Stimulated activated naive CD8-positive, alpha-beta T cell treated with anti-CD3 and anti-CD28 coated beads, Interleukin-15, amount 100 ng/mL, for 72 hours (primary cell): Measurements from ENCODE around the gene KRR1.
"Not testable (repeated sequence)": the region's sequence is repeated elsewhere in the genome, so short reads cannot be mapped to it uniquely, and the experiment has no call there.

ENCODE experiments used
- ATAC-seq: fragments of 150-1000 bp; cut with Tn5 transposase; 2 replicates; pipeline ENCODE4 v1.10.0; 2021; ENCODE audit warnings: mild to moderate bottlenecking, moderate library complexity
- DNase-seq, 2 donors: peaks; one replicate each; pipeline ENCODE4 v3.0.0; 2021 to 2022
- H3K27ac Mint-ChIP-seq, 2 donors: one replicate each; pipeline ENCODE4 v1.8.0; 2022; ENCODE audit warnings: mild to moderate bottlenecking in 2 of 2, mixed read lengths in 2 of 2, moderate library complexity in 2 of 2
- H3K27me3 Mint-ChIP-seq: one replicate; pipeline ENCODE4 v1.8.0; 2022; ENCODE audit warnings: mixed read lengths
- H3K4me1 Mint-ChIP-seq: one replicate; pipeline ENCODE4 v1.8.0; 2022; ENCODE audit warnings: mild to moderate bottlenecking, mixed read lengths
- H3K4me3 Mint-ChIP-seq, 2 donors: one replicate each; pipeline ENCODE4 v1.8.0; 2022; ENCODE audit warnings: mild to moderate bottlenecking in 2 of 2, mixed read lengths in 2 of 2, moderate library complexity in 1 of 2
- H3K9me3 Mint-ChIP-seq, 2 donors: one replicate each; pipeline ENCODE4 v1.8.0; 2022; ENCODE audit warnings: mixed read lengths in 2 of 2

The KRR1 gene

GRCh38 chr12:75471902-75472890, 39.2 kb downstream of the KRR1 start:
- Mint-ChIP-seq H3K4me3 (no peak overlapping the region), H3K9me3 (no peaks in the 10 kb centered on the region), H3K4me1 (peaks cover 12% of the 10 kb centered on the region), H3K27me3 (peaks cover 7% of the 10 kb centered on the region), H3K27ac (no peak overlapping the region)
- ATAC-seq (no peak), DNase-seq (no peak)

- H3K27ac Mint-ChIP-seq: no peak overlapping the region
- ATAC-seq (no peak), DNase-seq (no peak)
- H3K9me3 Mint-ChIP-seq: peaks cover 4 to 7% of the 10 kb centered on the region in 2 donors
- H3K4me1 Mint-ChIP-seq: peaks cover 25% of the 10 kb centered on the region
- no peak overlapping the region for H3K4me3 Mint-ChIP-seq
- H3K27me3 Mint-ChIP-seq: no peaks in the 10 kb centered on the region
These were observed 51.2 kb downstream of the KRR1 start for GRCh38 chr12:75460204-75460603.

- Mint-ChIP-seq H3K27ac (no peak overlapping the region), H3K4me3 (no peak overlapping the region), H3K9me3 (peaks cover 4 to 7% of the 10 kb centered on the region in 2 donors), H3K27me3 (no peaks in the 10 kb centered on the region), H3K4me1 (peaks cover 25% of the 10 kb centered on the region)
- ATAC-seq (no peak), DNase-seq (no peak)
These were observed 51.7 kb downstream of the KRR1 start for GRCh38 chr12:75459755-75460154.

- not testable (repeated sequence) for H3K27me3 Mint-ChIP-seq, H3K4me3 Mint-ChIP-seq, H3K9me3 Mint-ChIP-seq, DNase-seq, ATAC-seq
- H3K4me1 Mint-ChIP-seq: peaks cover 25% of the 10 kb centered on the region
- H3K27ac Mint-ChIP-seq: peak overlapping the region in 1 of 2 donors; percentile 28
These were observed 53.5 kb downstream of the KRR1 start for GRCh38 chr12:75457866-75458265.

- DNase-seq (no peak), ATAC-seq (no peak)
- Mint-ChIP-seq H3K9me3 (peaks cover 4 to 7% of the 10 kb centered on the region in 2 donors), H3K4me3 (no peak overlapping the region), H3K27me3 (no peaks in the 10 kb centered on the region), H3K27ac (no peak overlapping the region), H3K4me1 (peaks cover 25% of the 10 kb centered on the region)
These were observed 54.2 kb downstream of the KRR1 start for GRCh38 chr12:75457191-75457590.

- H3K9me3 Mint-ChIP-seq: peaks cover 4 to 7% of the 10 kb centered on the region in 2 donors
- H3K4me1 Mint-ChIP-seq: peaks cover 25% of the 10 kb centered on the region
- H3K4me3 Mint-ChIP-seq: no peak overlapping the region
- ATAC-seq (no peak), DNase-seq (no peak)
- no peaks in the 10 kb centered on the region for H3K27me3 Mint-ChIP-seq
- no peak overlapping the region for H3K27ac Mint-ChIP-seq
These were observed 55.6 kb downstream of the KRR1 start for GRCh38 chr12:75455839-75456238.

GRCh38 chr12:75452675-75453330, 58.6 kb downstream of the KRR1 start:
- H3K27me3 Mint-ChIP-seq: no peaks in the 10 kb centered on the region
- no peak overlapping the region for H3K27ac Mint-ChIP-seq
- H3K4me3 Mint-ChIP-seq: no peak overlapping the region
- H3K9me3 Mint-ChIP-seq: peaks cover 4 to 5% of the 10 kb centered on the region in 2 donors
- DNase-seq (no peak), ATAC-seq (no peak)
- H3K4me1 Mint-ChIP-seq: peaks cover 15% of the 10 kb centered on the region

GRCh38 chr12:75447691-75448393, 63.6 kb downstream of the KRR1 start:
- no peak overlapping the region for H3K4me3 Mint-ChIP-seq
- ATAC-seq: no peak
- no peak overlapping the region for H3K27ac Mint-ChIP-seq
- no peaks in the 10 kb centered on the region for H3K4me1 Mint-ChIP-seq
- DNase-seq: no peak
- peaks cover 9% of the 10 kb centered on the region for H3K27me3 Mint-ChIP-seq
- no peaks in the 10 kb centered on the region for H3K9me3 Mint-ChIP-seq

- no peaks in the 10 kb centered on the region for H3K4me1 Mint-ChIP-seq
- H3K27me3 Mint-ChIP-seq: peaks cover 9% of the 10 kb centered on the region
- ATAC-seq (no peak), DNase-seq (no peak)
- H3K9me3 Mint-ChIP-seq: peaks cover 0 to 4% of the 10 kb centered on the region in 2 donors
- H3K4me3 Mint-ChIP-seq: no peak overlapping the region
- H3K27ac Mint-ChIP-seq: no peak overlapping the region
These were observed 64.6 kb downstream of the KRR1 start for GRCh38 chr12:75446857-75447256.

GRCh38 chr12:75445137-75445507, 66.3 kb downstream of the KRR1 start:
- DNase-seq, H3K4me1 Mint-ChIP-seq, H3K4me3 Mint-ChIP-seq, ATAC-seq, H3K27ac Mint-ChIP-seq: not testable (repeated sequence)
- peaks cover 0 to 16% of the 10 kb centered on the region in 2 donors for H3K9me3 Mint-ChIP-seq
- H3K27me3 Mint-ChIP-seq: peaks cover 17% of the 10 kb centered on the region

GRCh38 chr12:75444429-75445136, 66.8 kb downstream of the KRR1 start:
- Mint-ChIP-seq H3K4me3 (no peak overlapping the region), H3K27ac (no peak overlapping the region), H3K4me1 (no peaks in the 10 kb centered on the region), H3K27me3 (peaks cover 17% of the 10 kb centered on the region), H3K9me3 (peaks cover 0 to 16% of the 10 kb centered on the region in 2 donors)
- DNase-seq (no peak), ATAC-seq (no peak)

- peaks cover 2% of the 10 kb centered on the region for H3K4me1 Mint-ChIP-seq
- no peak for DNase-seq
- no peak for ATAC-seq
- no peak overlapping the region for H3K4me3 Mint-ChIP-seq
- peaks cover 17% of the 10 kb centered on the region for H3K27me3 Mint-ChIP-seq
- H3K27ac Mint-ChIP-seq: no peak overlapping the region
- peaks cover 0 to 16% of the 10 kb centered on the region in 2 donors for H3K9me3 Mint-ChIP-seq
These were observed 67.7 kb downstream of the KRR1 start for GRCh38 chr12:75443709-75444108.

GRCh38 chr12:75442454-75442853, 69.0 kb downstream of the KRR1 start:
- ATAC-seq, H3K27ac Mint-ChIP-seq, H3K4me1 Mint-ChIP-seq, DNase-seq, H3K4me3 Mint-ChIP-seq: not testable (repeated sequence)
- Mint-ChIP-seq H3K27me3 (peaks cover 17% of the 10 kb centered on the region), H3K9me3 (peaks cover 0 to 16% of the 10 kb centered on the region in 2 donors)

GRCh38 chr12:75441687-75442449, 69.5 kb downstream of the KRR1 start:
- not testable (repeated sequence) for H3K27ac Mint-ChIP-seq, H3K4me3 Mint-ChIP-seq, H3K4me1 Mint-ChIP-seq, DNase-seq, ATAC-seq
- peaks cover 0 to 16% of the 10 kb centered on the region in 2 donors for H3K9me3 Mint-ChIP-seq
- H3K27me3 Mint-ChIP-seq: peaks cover 17% of the 10 kb centered on the region
